ENCODE data around the gene HK1.

Gene HK1

GRCh38 chr10:69316313-69317059, 38.2 kb downstream of the HK1 start:
- Histone ChIP-seq H3K9ac (ENCODE audit: low read length) (no peak overlapping the region), H3K79me2 (ENCODE audit: insufficient read depth, low read length) (peaks cover 12% of the 10 kb centered on the region; the same call in 1 of the 2 replicates), H3K9me3 (ENCODE audit: low read length) (no peaks in the 10 kb centered on the region), H3K27me3 (ENCODE audit: insufficient read depth, low read length) (no peaks in the 10 kb centered on the region), H3K4me3 (ENCODE audit: low read depth, low read length, poor library complexity, severe bottlenecking) (no peak overlapping the region), H3K27ac (ENCODE audit: low read depth, low read length, poor library complexity, severe bottlenecking) (peak overlapping the region; percentile 81), H3K36me3 (ENCODE audit: insufficient read depth, low read length) (no peaks in the 10 kb centered on the region; the same call in 1 of the 2 replicates), H3F3A (ENCODE audit: insufficient read depth, low read length) (no peaks in the 10 kb centered on the region), H3K9me2 (ENCODE audit: low read depth, low read length) (no peaks in the 10 kb centered on the region), H3K4me2 (ENCODE audit: low read length) (no peak overlapping the region), H4K20me1 (ENCODE audit: insufficient read depth, low read length) (no peaks in the 10 kb centered on the region), H3K4me1 (ENCODE audit: insufficient read depth, low read length, severe bottlenecking) (peaks cover 33% of the 10 kb centered on the region), H2AFZ (ENCODE audit: low read length) (peak overlapping the region; percentile 2; the same call in 1 of the 2 replicates)
- TF ChIP-seq EZH2 (IDR thresholded peaks at IDR 0.05; ENCODE audit: borderline replicate concordance, low read length) (no peak), CTCF (IDR thresholded peaks at IDR 0.05; ENCODE audit: low read length) (no peak)

- no peak for TF ChIP-seq EZH2 (IDR thresholded peaks at IDR 0.05; ENCODE audit: borderline replicate concordance, low read length)
- no peak for TF ChIP-seq CTCF (IDR thresholded peaks at IDR 0.05; ENCODE audit: low read length)
- Histone ChIP-seq H4K20me1 (ENCODE audit: insufficient read depth, low read length) (no peaks in the 10 kb centered on the region), H3K27me3 (ENCODE audit: insufficient read depth, low read length) (no peaks in the 10 kb centered on the region), H3K9ac (ENCODE audit: low read length) (peak overlapping the region; percentile 90; the same call in 1 of the 2 replicates), H3K4me1 (ENCODE audit: insufficient read depth, low read length, severe bottlenecking) (peaks cover 33% of the 10 kb centered on the region), H3F3A (ENCODE audit: insufficient read depth, low read length) (no peaks in the 10 kb centered on the region), H3K9me3 (ENCODE audit: low read length) (no peaks in the 10 kb centered on the region), H3K4me3 (ENCODE audit: low read depth, low read length, poor library complexity, severe bottlenecking) (peak overlapping the region; percentile 97), H3K9me2 (ENCODE audit: low read depth, low read length) (no peaks in the 10 kb centered on the region), H3K4me2 (ENCODE audit: low read length) (peak overlapping the region; percentile 75), H3K27ac (ENCODE audit: low read depth, low read length, poor library complexity, severe bottlenecking) (peak overlapping the region; percentile 81), H3K79me2 (ENCODE audit: insufficient read depth, low read length) (peaks cover 18% of the 10 kb centered on the region), H2AFZ (ENCODE audit: low read length) (peak overlapping the region; percentile 2), H3K36me3 (ENCODE audit: insufficient read depth, low read length) (no peaks in the 10 kb centered on the region; the same call in 1 of the 2 replicates)
These were observed 38.9 kb downstream of the HK1 start for GRCh38 chr10:69317175-69317604.

DNA sequence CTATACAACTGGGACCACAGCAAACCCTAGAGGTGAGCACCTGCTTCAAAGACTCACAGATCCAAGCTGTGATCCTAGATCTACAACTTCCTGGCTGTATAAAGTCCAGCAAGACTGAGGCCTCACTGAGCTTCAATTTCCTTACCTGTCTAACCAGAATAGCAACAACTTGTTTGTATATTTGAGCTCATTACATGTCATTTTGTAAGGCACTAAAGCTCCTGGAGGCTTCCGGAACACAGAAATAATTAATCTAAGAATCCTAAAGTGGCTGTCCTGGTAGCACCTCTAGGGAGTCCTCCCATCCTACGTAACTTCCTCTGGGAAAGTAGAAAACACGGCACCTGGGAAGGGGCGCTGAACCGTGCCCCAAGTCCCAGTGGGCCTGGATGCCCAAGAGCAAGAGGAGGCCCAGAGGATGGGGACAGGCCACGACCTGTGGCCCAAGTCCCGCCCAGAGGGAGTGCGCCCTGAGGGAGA, 39.4 kb downstream of the HK1 start:
- H3K27me3 ChIP-seq (ENCODE audit: insufficient read depth, low read length), result no peaks in the 10 kb centered on the region
- peak overlapping the region; percentile 97 for H3K4me3 ChIP-seq (ENCODE audit: low read depth, low read length, poor library complexity, severe bottlenecking)
- H3K4me2 ChIP-seq (ENCODE audit: low read length), result peak overlapping the region; percentile 75
- H2AFZ ChIP-seq (ENCODE audit: low read length), result peak overlapping the region; percentile 2; the same call in 1 of the 2 replicates
- peaks cover 19% of the 10 kb centered on the region for H3K79me2 ChIP-seq (ENCODE audit: insufficient read depth, low read length)
- TF ChIP-seq EZH2 (IDR thresholded peaks at IDR 0.05; ENCODE audit: borderline replicate concordance, low read length) (no peak), CTCF (IDR thresholded peaks at IDR 0.05; ENCODE audit: low read length) (no peak)
- no peaks in the 10 kb centered on the region for H4K20me1 ChIP-seq (ENCODE audit: insufficient read depth, low read length)
- H3F3A ChIP-seq (ENCODE audit: insufficient read depth, low read length), result no peaks in the 10 kb centered on the region
- peak overlapping the region; percentile 81 for H3K27ac ChIP-seq (ENCODE audit: low read depth, low read length, poor library complexity, severe bottlenecking)
- peaks cover 33% of the 10 kb centered on the region for H3K4me1 ChIP-seq (ENCODE audit: insufficient read depth, low read length, severe bottlenecking)
- no peaks in the 10 kb centered on the region for H3K9me3 ChIP-seq (ENCODE audit: low read length)
- H3K36me3 ChIP-seq (ENCODE audit: insufficient read depth, low read length), result no peaks in the 10 kb centered on the region; the same call in 1 of the 2 replicates
- peak overlapping the region; percentile 90 for H3K9ac ChIP-seq (ENCODE audit: low read length)
- no peaks in the 10 kb centered on the region for H3K9me2 ChIP-seq (ENCODE audit: low read depth, low read length)
